Thoracic aorta (tissue), 2 donors: ENCODE measurements around the gene POU2F1. TPM values are rescaled to one million over a fixed set of nuclear protein-coding genes. Genes with fewer than 3 reads are reported as not detected.
"Not testable (repeated sequence)": the region's sequence is repeated elsewhere in the genome, so short reads cannot be mapped to it uniquely, and the experiment has no call there.

Experiments
- ATAC-seq: fragments of 150-250 bp; one replicate; pipeline ENCODE4 v1.8.0; 2017; ENCODE audit warnings: low read depth; ENCODE audit not compliant: insufficient number of reproducible peaks, low FRiP score
- DNase-seq: peaks from one replicate; pipeline ENCODE4 v3.0.0-alpha.2; 2020; ENCODE audit warnings: low spot score
- H3K27ac ChIP-seq, 2 donors: fragments of 200-600 bp; sonication (generic); 1 replicate in 1 of 2; 2 replicates in 1 of 2; pipeline ENCODE4 v1.5.1; 2016; ENCODE audit warnings: mild to moderate bottlenecking in 2 of 2, moderate library complexity in 2 of 2
- H3K27me3 ChIP-seq: fragments of 200-600 bp; sonication (generic); replicated peaks from 2 replicates; pipeline ENCODE4 v1.6.0; 2016; ENCODE audit warnings: mild to moderate bottlenecking; ENCODE audit not compliant: insufficient read depth
- H3K36me3 ChIP-seq: fragments of 200-600 bp; sonication (generic); one replicate; pipeline ENCODE4 v1.5.1; 2016
- H3K4me1 ChIP-seq, 2 donors: fragments of 200-600 bp; sonication (generic); 1 replicate in 1 of 2; 2 replicates in 1 of 2; pipeline versions ENCODE4 v1.5.1 to v1.6.0; 2016; ENCODE audit warnings: low read depth in 2 of 2, mild to moderate bottlenecking in 1 of 2; ENCODE audit not compliant: control insufficient read depth in 1 of 2
- H3K4me3 ChIP-seq: fragments of 200-600 bp; sonication (generic); 2 replicates; pipeline ENCODE4 v1.5.1; 2016; ENCODE audit warnings: mild to moderate bottlenecking
- H3K9me3 ChIP-seq: fragments of 200-600 bp; sonication (generic); 2 replicates; pipeline ENCODE4 v1.5.1; 2016
- CTCF ChIP-seq: fragments of 200-600 bp; sonication (generic); IDR thresholded peaks from one replicate; pipeline ENCODE4 v1.5.1; 2019; ENCODE audit warnings: antibody characterized with exemption
- total RNA-seq, 2 donors: library from RNA; depleted of rRNA; stranded (reverse); fragments of >200 nt; gene quantifications; one replicate each; pipeline versions ENCODE4 v1.1.0 to v1.2.3, GENCODE V29; 2016

The POU2F1 gene
- total RNA-seq, 2 donors from 2014 or later, result 15.3 to 25.5 TPM

GRCh38 chr1:167305706-167306277 lies 85.1 kb downstream of the POU2F1 start:
- DNase-seq, result no peak
- no peak for ATAC-seq
- Histone ChIP-seq H3K27me3 (no peaks in the 10 kb centered on the region), H3K9me3 (no peaks in the 10 kb centered on the region), H3K4me1 (peaks cover 0 to 5% of the 10 kb centered on the region in 2 donors), H3K4me3 (no peak overlapping the region), H3K27ac (no peak overlapping the region), H3K36me3 (no peaks in the 10 kb centered on the region)
- TF ChIP-seq CTCF, result no peak

GRCh38 chr1:167310732-167311131 lies 90.0 kb downstream of the POU2F1 start:
- ATAC-seq (no peak), DNase-seq (no peak)
- Histone ChIP-seq H3K4me1 (peaks cover 0 to 3% of the 10 kb centered on the region in 2 donors), H3K4me3 (no peak overlapping the region), H3K27me3 (no peaks in the 10 kb centered on the region), H3K27ac (no peak overlapping the region), H3K36me3 (no peaks in the 10 kb centered on the region), H3K9me3 (no peaks in the 10 kb centered on the region)
- no peak for TF ChIP-seq CTCF

- no peaks in the 10 kb centered on the region for H3K4me1 ChIP-seq
- peaks cover 7% of the 10 kb centered on the region for H3K9me3 ChIP-seq
- H3K4me3 ChIP-seq, result no peak overlapping the region
- DNase-seq (no peak), ATAC-seq (no peak)
- no peak for TF ChIP-seq CTCF
- no peak overlapping the region for H3K27ac ChIP-seq
- no peaks in the 10 kb centered on the region for H3K36me3 ChIP-seq
- H3K27me3 ChIP-seq, result no peaks in the 10 kb centered on the region
Observed at GRCh38 chr1:167312871-167313270, 92.2 kb downstream of the POU2F1 start.

GRCh38 chr1:167314671-167315070 lies 94.0 kb downstream of the POU2F1 start:
- Histone ChIP-seq H3K27ac (no peak overlapping the region), H3K36me3 (no peaks in the 10 kb centered on the region), H3K9me3 (peaks cover 11% of the 10 kb centered on the region), H3K4me3 (no peak overlapping the region), H3K4me1 (no peaks in the 10 kb centered on the region), H3K27me3 (no peaks in the 10 kb centered on the region)
- no peak for DNase-seq
- no peak for TF ChIP-seq CTCF
- ATAC-seq, result no peak

GRCh38 chr1:167317463-167317862 lies 96.8 kb downstream of the POU2F1 start:
- Histone ChIP-seq H3K4me3 (no peak overlapping the region), H3K9me3 (peaks cover 36% of the 10 kb centered on the region), H3K4me1 (no peaks in the 10 kb centered on the region), H3K27me3 (no peaks in the 10 kb centered on the region), H3K27ac (no peak overlapping the region), H3K36me3 (no peaks in the 10 kb centered on the region)
- DNase-seq, result no peak
- no peak for TF ChIP-seq CTCF
- ATAC-seq, result no peak

- H3K4me3 ChIP-seq, H3K27me3 ChIP-seq, H3K36me3 ChIP-seq, H3K4me1 ChIP-seq, H3K27ac ChIP-seq, DNase-seq, ATAC-seq: not testable (repeated sequence)
- H3K9me3 ChIP-seq, result peaks cover 50% of the 10 kb centered on the region
Observed at GRCh38 chr1:167319206-167319605, 98.5 kb downstream of the POU2F1 start.
